Tibial artery (tissue), 4 donors: ENCODE data around the gene HDAC3.

Experiments
- DNase-seq, 2 donors: peaks; one replicate each; pipeline ENCODE4 v3.0.0-alpha.2; 2019
- H3K27ac ChIP-seq, 2 donors: fragments of 200-600 bp; sonication (generic) in 1 of 2; 1 replicate in 1 of 2; 2 replicates in 1 of 2; pipeline ENCODE4 v1.5.1; 2018 to 2019; ENCODE audit warnings: mild to moderate bottlenecking in 1 of 2
- H3K27me3 ChIP-seq, 2 donors: fragments of 200-600 bp; sonication (generic) in 1 of 2; one replicate each; pipeline versions ENCODE4 v1.5.1 to v1.6.0; 2016 to 2019
- H3K36me3 ChIP-seq, 3 donors: fragments of 200-600 bp; sonication (generic) in 2 of 3; one replicate each; pipeline ENCODE4 v1.5.1; 2016 to 2019; ENCODE audit warnings: mild to moderate bottlenecking in 2 of 3
- H3K4me1 ChIP-seq, 4 donors: fragments of 200-600 bp; sonication (generic) in 2 of 4; 1 replicate in 3 of 4; 2 replicates in 1 of 4; pipeline ENCODE4 v1.5.1; 2016 to 2019
- H3K4me3 ChIP-seq, 2 donors: fragments of 200-600 bp; sonication (generic) in 1 of 2; 1 replicate in 1 of 2; 2 replicates in 1 of 2; pipeline ENCODE4 v1.5.1; 2018 to 2019; ENCODE audit warnings: mild to moderate bottlenecking in 2 of 2
- H3K9me3 ChIP-seq, 3 donors: fragments of 200-600 bp; sonication (generic) in 1 of 3; one replicate each; pipeline ENCODE4 v1.5.1; 2016 to 2019
- intact Hi-C: fragments of 100-400 bp; cut with DNase I; formaldehyde crosslinking; loops from one replicate; pipeline ENCODE4 v1.15.0; 2023; ENCODE audit warnings: low total_unique reads
- TF ChIP-seq, protein P1 (sequence below), 2 experiments: fragments of 200-600 bp in 1 of 2; fragments of 450-650 bp in 1 of 2; IDR thresholded peaks; one replicate each; pipeline ENCODE4 v1.5.1; 2017 to 2019; ENCODE audit warnings: antibody characterized with exemption in 2 of 2, mild to moderate bottlenecking in 1 of 2, moderate library complexity in 1 of 2

The HDAC3 gene

GRCh38 chr5:141638771-141639170 lies 2.1 kb upstream of the HDAC3 start:
- intact Hi-C loops, result no loop called here
- TF ChIP-seq, protein P1, sequence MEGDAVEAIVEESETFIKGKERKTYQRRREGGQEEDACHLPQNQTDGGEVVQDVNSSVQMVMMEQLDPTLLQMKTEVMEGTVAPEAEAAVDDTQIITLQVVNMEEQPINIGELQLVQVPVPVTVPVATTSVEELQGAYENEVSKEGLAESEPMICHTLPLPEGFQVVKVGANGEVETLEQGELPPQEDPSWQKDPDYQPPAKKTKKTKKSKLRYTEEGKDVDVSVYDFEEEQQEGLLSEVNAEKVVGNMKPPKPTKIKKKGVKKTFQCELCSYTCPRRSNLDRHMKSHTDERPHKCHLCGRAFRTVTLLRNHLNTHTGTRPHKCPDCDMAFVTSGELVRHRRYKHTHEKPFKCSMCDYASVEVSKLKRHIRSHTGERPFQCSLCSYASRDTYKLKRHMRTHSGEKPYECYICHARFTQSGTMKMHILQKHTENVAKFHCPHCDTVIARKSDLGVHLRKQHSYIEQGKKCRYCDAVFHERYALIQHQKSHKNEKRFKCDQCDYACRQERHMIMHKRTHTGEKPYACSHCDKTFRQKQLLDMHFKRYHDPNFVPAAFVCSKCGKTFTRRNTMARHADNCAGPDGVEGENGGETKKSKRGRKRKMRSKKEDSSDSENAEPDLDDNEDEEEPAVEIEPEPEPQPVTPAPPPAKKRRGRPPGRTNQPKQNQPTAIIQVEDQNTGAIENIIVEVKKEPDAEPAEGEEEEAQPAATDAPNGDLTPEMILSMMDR (IDR thresholded peaks at IDR 0.05), result no peak
- H3K4me1 ChIP-seq, result peaks cover 0 to 36% (median 28%) of the 10 kb centered on the region in 4 donors
- peaks cover 0 to 33% (median 14%) of the 10 kb centered on the region in 3 donors for H3K36me3 ChIP-seq
- no peak for DNase-seq
- no peak overlapping the region for H3K4me3 ChIP-seq
- H3K27me3 ChIP-seq, result peaks cover 0 to 5% of the 10 kb centered on the region in 2 donors
- no peaks in the 10 kb centered on the region for H3K9me3 ChIP-seq
- H3K27ac ChIP-seq, result no peak overlapping the region

GRCh38 chr5:141637767-141638419 lies 1.2 kb upstream of the HDAC3 start:
- H3K36me3 ChIP-seq, result peaks cover 0 to 24% (median 7%) of the 10 kb centered on the region in 3 donors
- TF ChIP-seq, protein P1 (IDR thresholded peaks at IDR 0.05), result no peak
- H3K27ac ChIP-seq, result no peak overlapping the region

GRCh38 chr5:141637123-141637766 lies 596 bp upstream of the HDAC3 start:
- intact Hi-C loops, result no loop called here
- Histone ChIP-seq H3K4me3 (peak overlapping the region; percentile 84 to 93), H3K36me3 (peaks cover 0 to 18% (median 7%) of the 10 kb centered on the region in 3 donors), H3K27ac (peak overlapping the region; percentile 77 to 83), H3K4me1 (peaks cover 0 to 40% (median 29%) of the 10 kb centered on the region in 4 donors), H3K9me3 (no peaks in the 10 kb centered on the region), H3K27me3 (peaks cover 0 to 5% of the 10 kb centered on the region in 2 donors)
- DNase-seq, result no peak
- TF ChIP-seq, protein P1 (IDR thresholded peaks at IDR 0.05), result no peak

More at GRCh38 chr5:141637767-141638419, 1.2 kb upstream of the HDAC3 start:
- Histone ChIP-seq H3K9me3 (no peaks in the 10 kb centered on the region), H3K4me3 (peak overlapping the region; percentile 84 to 93), H3K27me3 (peaks cover 0 to 5% of the 10 kb centered on the region in 2 donors), H3K4me1 (peaks cover 0 to 36% (median 29%) of the 10 kb centered on the region in 4 donors)
- intact Hi-C loops, result no loop called here
- DNase-seq, result peak; percentile 49 to 82

- peak overlapping the region; percentile 77 to 83 for H3K27ac ChIP-seq
- intact Hi-C loops, result no loop called here
- peaks cover 0 to 8% (median 7%) of the 10 kb centered on the region in 3 donors for H3K36me3 ChIP-seq
- no peaks in the 10 kb centered on the region for H3K9me3 ChIP-seq
- DNase-seq, result no peak
- H3K4me1 ChIP-seq, result peaks cover 0 to 40% (median 29%) of the 10 kb centered on the region in 4 donors
- H3K27me3 ChIP-seq, result peaks cover 0 to 5% of the 10 kb centered on the region in 2 donors
- peak overlapping the region; percentile 84 to 93 for H3K4me3 ChIP-seq
- TF ChIP-seq, protein P1 (IDR thresholded peaks at IDR 0.05), result no peak
These were observed 590 bp downstream of the HDAC3 start for GRCh38 chr5:141636106-141636412.

DNA sequence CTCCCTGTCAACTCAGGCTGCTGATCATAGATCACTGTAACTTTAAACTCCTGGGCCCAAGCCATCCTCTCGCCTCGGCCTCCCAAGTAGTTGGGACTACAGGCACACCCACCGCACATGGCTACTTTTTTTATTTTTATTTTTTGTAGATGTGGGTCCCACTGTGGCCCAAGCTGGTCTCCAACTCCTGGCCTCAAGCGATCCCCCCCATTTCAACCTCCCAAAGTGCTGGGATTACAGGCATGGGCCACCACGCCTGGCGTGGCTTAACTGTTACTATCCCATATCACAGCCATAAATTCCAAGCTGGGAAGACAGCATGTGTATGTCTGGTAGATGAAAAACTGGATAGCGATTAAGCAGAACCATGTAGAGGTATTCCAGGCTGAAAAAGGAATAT lies 1.0 kb downstream of the HDAC3 start:
- Histone ChIP-seq H3K36me3 (peaks cover 0 to 5% (median 4%) of the 10 kb centered on the region in 3 donors), H3K27me3 (peaks cover 0 to 5% of the 10 kb centered on the region in 2 donors), H3K4me3 (peak overlapping the region; percentile 84 to 93), H3K9me3 (no peaks in the 10 kb centered on the region), H3K27ac (peak overlapping the region; percentile 77 to 83), H3K4me1 (peaks cover 0 to 40% (median 29%) of the 10 kb centered on the region in 4 donors)
- no peak for DNase-seq
- intact Hi-C loops, result no loop called here
- TF ChIP-seq, protein P1 (IDR thresholded peaks at IDR 0.05), result no peak
